ENCODE data around the gene WASL. TPM values are rescaled to one million over a fixed set of nuclear protein-coding genes. Genes with fewer than 3 reads are reported as not detected.
"Not testable (repeated sequence)": the region's sequence is repeated elsewhere in the genome, so short reads cannot be mapped to it uniquely, and the experiment has no call there.

WASL gene
- total RNA-seq, 3 donors from 2014 or later = 4.7 to 5.4 (median 5.3) TPM

DNA sequence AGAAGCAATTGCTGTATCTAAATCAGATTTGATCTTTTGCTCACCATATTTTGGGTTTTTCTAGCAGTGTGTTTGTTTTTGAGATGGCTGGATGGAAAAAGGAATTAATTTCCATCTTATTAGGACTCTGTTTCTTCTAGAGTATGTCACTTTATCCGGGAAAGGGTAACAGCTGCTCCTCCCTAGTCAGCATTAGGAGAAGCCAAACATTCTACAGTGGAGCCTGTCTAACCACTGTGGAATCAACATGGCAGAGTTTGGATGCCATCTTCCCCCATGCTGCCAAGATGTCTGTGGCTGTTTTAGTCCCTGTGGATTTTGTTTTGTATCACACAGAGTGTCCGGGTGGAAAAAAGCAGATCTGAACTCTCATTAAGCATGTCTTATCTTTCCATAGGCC lies 109.2 kb downstream of the WASL start:
- Mint-ChIP-seq H3K36me3 (ENCODE audit: insufficient read depth) (no peaks in the 10 kb centered on the region), H3K4me1 (ENCODE audit: low read depth) (no peaks in the 10 kb centered on the region), H3K4me3 (no peak overlapping the region), H3K9me3 (no peaks in the 10 kb centered on the region), H3K27me3 (ENCODE audit: low read depth) (peaks cover 29% of the 10 kb centered on the region)
- no peak for DNase-seq
- no peak for ATAC-seq

DNA sequence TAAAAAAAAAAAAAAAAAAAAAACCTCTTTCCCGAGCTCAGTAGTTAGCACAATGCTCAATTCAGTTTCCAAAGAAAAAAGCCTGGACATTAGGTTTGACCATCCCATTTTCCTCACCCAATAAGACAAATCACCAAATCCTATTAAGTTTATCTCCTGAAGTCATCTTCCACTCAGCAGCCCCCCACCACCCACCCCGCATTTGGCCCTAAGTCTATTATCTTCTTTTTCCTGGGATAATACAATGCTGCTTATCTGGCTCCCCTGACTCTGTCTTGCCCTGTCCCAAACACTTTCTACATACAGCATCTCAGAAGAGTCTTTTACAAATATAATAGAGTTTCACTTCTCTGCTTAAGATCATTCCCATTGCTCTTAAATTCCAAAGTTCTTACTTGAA lies 110.9 kb downstream of the WASL start:
- ATAC-seq (no peak), DNase-seq (no peak)
- H3K36me3 Mint-ChIP-seq (ENCODE audit: insufficient read depth) = no peaks in the 10 kb centered on the region
- no peaks in the 10 kb centered on the region for H3K4me1 Mint-ChIP-seq (ENCODE audit: low read depth)
- H3K9me3 Mint-ChIP-seq = no peaks in the 10 kb centered on the region
- peaks cover 24% of the 10 kb centered on the region for H3K27me3 Mint-ChIP-seq (ENCODE audit: low read depth)
- H3K4me3 Mint-ChIP-seq = no peak overlapping the region

DNA sequence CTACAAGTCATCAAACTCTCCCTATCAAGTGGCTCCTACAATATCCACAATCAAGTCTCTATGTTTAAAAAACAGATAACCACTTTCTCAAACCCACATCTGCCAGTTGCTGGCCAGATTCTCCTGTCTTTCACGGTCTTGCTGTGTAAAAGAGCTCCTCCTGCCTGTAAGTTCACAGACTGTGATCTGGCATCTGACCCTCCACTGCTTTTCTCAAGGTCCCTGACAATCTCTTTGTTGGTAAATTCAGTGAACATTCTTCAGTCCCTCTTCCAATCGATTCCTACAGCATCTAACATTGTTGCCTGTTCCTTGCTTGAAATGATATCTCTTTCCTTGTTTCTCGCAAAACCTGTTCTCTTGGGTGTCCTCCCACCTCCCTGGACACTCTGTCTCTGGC lies 111.6 kb downstream of the WASL start:
- no peaks in the 10 kb centered on the region for H3K9me3 Mint-ChIP-seq
- no peak overlapping the region for H3K4me3 Mint-ChIP-seq
- DNase-seq = no peak
- H3K36me3 Mint-ChIP-seq (ENCODE audit: insufficient read depth) = no peaks in the 10 kb centered on the region
- H3K27me3 Mint-ChIP-seq (ENCODE audit: low read depth) = peaks cover 24% of the 10 kb centered on the region
- no peak for ATAC-seq
- no peaks in the 10 kb centered on the region for H3K4me1 Mint-ChIP-seq (ENCODE audit: low read depth)

DNA sequence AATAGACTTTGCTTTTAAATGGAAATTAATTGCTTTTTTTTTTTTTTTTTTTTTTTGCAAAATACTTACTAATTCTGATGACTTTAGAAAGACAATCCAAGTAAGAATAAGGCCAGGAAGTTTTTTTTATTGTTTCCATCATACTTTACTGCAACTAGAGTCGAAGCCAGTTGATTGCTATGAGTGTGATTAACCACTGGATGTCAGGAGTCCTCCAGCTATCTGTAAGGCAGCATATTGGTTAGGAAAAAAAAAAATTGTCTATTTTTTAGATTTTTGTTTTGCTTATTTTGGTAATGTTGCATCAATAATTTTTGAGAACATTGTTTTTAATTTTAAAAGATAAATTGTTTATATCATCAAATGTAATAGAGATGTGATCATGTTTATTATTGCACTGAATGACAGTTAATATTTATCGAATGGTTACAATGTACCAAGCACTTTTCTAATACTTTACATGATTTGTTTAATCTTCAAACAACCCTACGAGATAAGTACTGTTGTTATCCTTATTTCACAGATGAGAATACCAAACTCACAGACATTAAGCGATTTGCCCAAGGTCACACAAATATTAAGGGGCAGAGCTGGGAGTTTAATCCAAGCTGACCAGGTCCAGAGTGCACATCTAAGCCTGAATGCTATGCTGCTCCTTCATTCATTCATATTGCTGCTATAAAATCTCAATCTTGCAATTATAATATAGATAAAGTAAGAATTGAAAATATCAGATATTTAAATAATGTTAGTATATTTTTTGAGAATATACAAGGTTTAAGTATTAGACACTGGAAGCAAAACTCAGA lies 113.0 kb downstream of the WASL start:
- no peaks in the 10 kb centered on the region for H3K9me3 Mint-ChIP-seq
- H3K27me3 Mint-ChIP-seq (ENCODE audit: low read depth) = peaks cover 16% of the 10 kb centered on the region
- H3K4me3 Mint-ChIP-seq = no peak overlapping the region
- no peaks in the 10 kb centered on the region for H3K4me1 Mint-ChIP-seq (ENCODE audit: low read depth)
- no peak for ATAC-seq
- no peaks in the 10 kb centered on the region for H3K36me3 Mint-ChIP-seq (ENCODE audit: insufficient read depth)
- no peak for DNase-seq

DNA sequence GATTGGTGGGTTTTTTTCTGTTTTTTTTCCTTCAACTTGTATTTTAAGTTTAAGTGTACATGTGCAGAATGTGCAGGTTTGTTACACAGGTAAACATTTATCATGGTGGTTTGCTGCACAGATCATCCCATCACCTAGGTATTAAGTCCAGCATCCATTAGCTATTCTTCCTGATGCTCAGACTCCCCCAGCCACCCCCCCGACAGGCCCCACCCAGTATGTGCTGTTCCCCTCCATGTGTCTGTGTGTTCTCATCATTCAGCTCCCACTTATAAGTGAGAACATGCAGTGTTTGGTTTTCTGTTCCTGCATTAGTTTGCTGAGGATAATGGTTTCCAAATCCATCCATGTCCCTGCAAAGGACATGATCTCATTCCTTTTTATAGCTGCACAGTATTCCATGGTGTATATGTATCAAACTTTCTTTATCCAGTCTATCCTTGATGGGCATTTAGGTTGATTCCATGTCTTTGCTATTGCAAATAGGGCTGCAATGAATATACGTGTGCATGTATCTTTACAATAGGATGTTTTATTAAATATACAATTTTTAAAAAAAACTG lies 114.7 kb downstream of the WASL start:
- not testable (repeated sequence) for H3K9me3 Mint-ChIP-seq; ATAC-seq; H3K4me3 Mint-ChIP-seq; DNase-seq; H3K36me3 Mint-ChIP-seq (ENCODE audit: insufficient read depth); H3K4me1 Mint-ChIP-seq (ENCODE audit: low read depth)
- H3K27me3 Mint-ChIP-seq (ENCODE audit: low read depth) = peaks cover 17% of the 10 kb centered on the region

DNA sequence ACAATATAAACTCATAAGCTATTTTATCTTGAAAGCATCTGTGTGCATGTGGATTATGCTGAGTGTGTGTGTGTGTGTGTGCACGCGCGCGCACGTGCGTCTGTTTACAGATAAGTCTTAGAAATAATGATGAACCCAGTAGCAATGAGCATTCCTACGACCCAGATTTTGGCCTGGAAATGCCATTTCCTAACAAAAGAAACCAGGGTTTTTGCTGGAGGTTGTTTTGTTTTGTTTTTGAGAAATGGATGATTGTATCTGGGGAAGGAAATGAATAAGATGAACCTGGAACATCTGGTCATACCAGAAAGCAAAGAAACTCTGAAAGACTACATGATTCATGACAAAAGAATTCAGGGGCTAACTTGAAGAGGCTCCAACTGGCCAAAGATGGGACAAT lies 115.2 kb downstream of the WASL start:
- peaks cover 17% of the 10 kb centered on the region for H3K27me3 Mint-ChIP-seq (ENCODE audit: low read depth)
- no peaks in the 10 kb centered on the region for H3K9me3 Mint-ChIP-seq
- DNase-seq (no peak), ATAC-seq (no peak)
- H3K36me3 Mint-ChIP-seq (ENCODE audit: insufficient read depth) = no peaks in the 10 kb centered on the region
- no peak overlapping the region for H3K4me3 Mint-ChIP-seq
- no peaks in the 10 kb centered on the region for H3K4me1 Mint-ChIP-seq (ENCODE audit: low read depth)

DNA sequence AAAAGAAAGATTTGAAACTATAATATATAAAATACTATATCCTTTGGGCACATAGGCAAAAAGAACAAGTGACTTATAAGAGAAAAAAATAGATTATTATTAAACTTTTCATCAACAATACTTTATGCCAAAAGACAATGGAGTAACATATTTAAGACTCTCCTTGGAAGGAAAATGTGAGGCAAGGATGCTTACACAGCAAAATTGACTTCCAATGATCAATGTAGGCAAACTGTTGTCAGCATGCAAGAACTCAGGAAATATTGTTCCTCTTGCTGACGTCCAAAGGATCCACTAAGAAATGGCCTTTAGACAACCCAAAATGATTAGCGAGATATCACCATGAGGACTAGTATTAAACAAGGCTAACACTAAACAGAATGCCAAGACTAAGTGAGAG lies 116.0 kb downstream of the WASL start:
- Mint-ChIP-seq H3K36me3 (ENCODE audit: insufficient read depth) (no peaks in the 10 kb centered on the region), H3K9me3 (no peaks in the 10 kb centered on the region), H3K27me3 (ENCODE audit: low read depth) (peaks cover 15% of the 10 kb centered on the region), H3K4me1 (ENCODE audit: low read depth) (no peaks in the 10 kb centered on the region), H3K4me3 (no peak overlapping the region)
- DNase-seq (no peak), ATAC-seq (no peak)

Other genes starting within 250 kb of the WASL start
- gene IQUB, start 214.4 kb downstream of the WASL start, total RNA-seq = under 1 TPM in 2 of 3 donors, not detected in 1; 0.08 TPM
- 10 to 100 TPM; 65.6 to 79.9 (median 67.1) TPM for gene NDUFA5, start 191.2 kb downstream of the WASL start, total RNA-seq
- not detected for gene ASB15, start 147.2 kb downstream of the WASL start, total RNA-seq
- not detected for gene LMOD2, start 93.1 kb downstream of the WASL start, total RNA-seq
- not detected for gene HYAL4, start 96.2 kb upstream of the WASL start, total RNA-seq
- not detected for gene SPAM1, start 176.2 kb upstream of the WASL start, total RNA-seq

Measured in activated T-cell treated with anti-CD3 and anti-CD28 coated beads, Interleukin-2, amount 50 U/mL, for 4 hours (primary cell).